A673 (cell line): ENCODE data around the gene LRRFIP1. TPM values are rescaled to one million over a fixed set of nuclear protein-coding genes. Genes with fewer than 3 reads are reported as not detected.

ENCODE experiments used
- BruUV-seq: library from RNA; stranded (reverse); fragments of 400-500 nt; replicated peaks from 2 replicates; lab custom pipeline; 2021; lab: Mats Ljungman, UMichigan
- CTCF ChIA-PET: fragments of 300-600 bp; sonication (Branson Sonifier 250); formaldehyde crosslinking; loops from one replicate; lab custom pipeline; 2022; ENCODE audit warnings: antibody characterized with exemption; lab: Charles Lee
- POLR2A ChIA-PET: fragments of 300-600 bp; sonication (Branson Sonifier 250); formaldehyde crosslinking; loops from one replicate; lab custom pipeline; 2022; ENCODE audit warnings: antibody characterized with exemption; ENCODE audit not compliant: low non-redundant PET; lab: Charles Lee
- DNase-seq: peaks from one replicate; pipeline ENCODE4 v3.0.0-alpha.2; 2015; ENCODE audit warnings: low spot score
- H3K27ac ChIP-seq: fragments of 200-600 bp; sonication (generic); 2 replicates; pipeline ENCODE4 v1.5.1; 2016; ENCODE audit warnings: mixed run types, low read depth, mild to moderate bottlenecking, mixed read lengths, antibody characterized with exemption, low read length; ENCODE audit not compliant: poor library complexity, severe bottlenecking
- H3K27me3 ChIP-seq: fragments of 200-600 bp; sonication (generic); replicated peaks from 2 replicates; pipeline ENCODE4 v1.6.1; 2017; ENCODE audit warnings: mixed run types, low read depth, mild to moderate bottlenecking, mixed read lengths, antibody characterized with exemption, low read length; ENCODE audit not compliant: insufficient read depth, poor library complexity
- H3K36me3 ChIP-seq: fragments of 200-600 bp; sonication (generic); 2 replicates; pipeline ENCODE4 v1.6.1; 2016; ENCODE audit warnings: mixed run types, mild to moderate bottlenecking, mixed read lengths, antibody characterized with exemption, low read length; ENCODE audit not compliant: insufficient read depth, poor library complexity, severe bottlenecking
- H3K4me1 ChIP-seq: fragments of 200-600 bp; sonication (generic); 2 replicates; pipeline ENCODE4 v1.6.1; 2017; ENCODE audit warnings: mixed run types, mild to moderate bottlenecking, mixed read lengths, antibody characterized with exemption, low read length; ENCODE audit not compliant: insufficient read depth, poor library complexity, severe bottlenecking
- H3K4me3 ChIP-seq: fragments of 200-600 bp; sonication (generic); 2 replicates; pipeline ENCODE4 v1.5.1; 2016; ENCODE audit warnings: low read depth, mixed run types, mild to moderate bottlenecking, mixed read lengths, low read length; ENCODE audit not compliant: poor library complexity, severe bottlenecking
- H3K9me3 ChIP-seq: fragments of 200-600 bp; sonication (generic); 2 replicates; pipeline ENCODE4 v1.6.1; 2016; ENCODE audit warnings: mixed run types, low read depth, mild to moderate bottlenecking, mixed read lengths, antibody characterized with exemption, low read length; ENCODE audit not compliant: poor library complexity, severe bottlenecking
- EZH2 ChIP-seq: fragments of 200-600 bp; sonication (generic); IDR thresholded peaks from 2 replicates; pipeline ENCODE4 v1.6.1; 2017; ENCODE audit warnings: borderline replicate concordance, low read depth, mild to moderate bottlenecking, mixed read lengths, antibody characterized with exemption, low read length; ENCODE audit not compliant: poor library complexity, severe bottlenecking
- intact Hi-C: fragments of 100-400 bp; cut with micrococcal nuclease; formaldehyde crosslinking; loops from one replicate; pipeline ENCODE4 v1.10.0; 2022; ENCODE audit not compliant: unreplicated experiment
- total RNA-seq: library from RNA; stranded (reverse); gene quantifications from 2 replicates; pipeline ENCODE4 v1.2.3, GENCODE V29; 2021
- TF ChIP-seq, protein P1 (sequence below): fragments of 300-800, 200-600 bp; sonication (generic); conservative IDR thresholded peaks from 2 replicates; pipeline ENCODE4 v1.5.1; 2017; ENCODE audit warnings: low read depth, mild to moderate bottlenecking, antibody characterized with exemption, low read length, moderate library complexity, mixed read lengths

The LRRFIP1 gene
- total RNA-seq, 1 experiment from 2014 or later = 69.3 TPM

DNA sequence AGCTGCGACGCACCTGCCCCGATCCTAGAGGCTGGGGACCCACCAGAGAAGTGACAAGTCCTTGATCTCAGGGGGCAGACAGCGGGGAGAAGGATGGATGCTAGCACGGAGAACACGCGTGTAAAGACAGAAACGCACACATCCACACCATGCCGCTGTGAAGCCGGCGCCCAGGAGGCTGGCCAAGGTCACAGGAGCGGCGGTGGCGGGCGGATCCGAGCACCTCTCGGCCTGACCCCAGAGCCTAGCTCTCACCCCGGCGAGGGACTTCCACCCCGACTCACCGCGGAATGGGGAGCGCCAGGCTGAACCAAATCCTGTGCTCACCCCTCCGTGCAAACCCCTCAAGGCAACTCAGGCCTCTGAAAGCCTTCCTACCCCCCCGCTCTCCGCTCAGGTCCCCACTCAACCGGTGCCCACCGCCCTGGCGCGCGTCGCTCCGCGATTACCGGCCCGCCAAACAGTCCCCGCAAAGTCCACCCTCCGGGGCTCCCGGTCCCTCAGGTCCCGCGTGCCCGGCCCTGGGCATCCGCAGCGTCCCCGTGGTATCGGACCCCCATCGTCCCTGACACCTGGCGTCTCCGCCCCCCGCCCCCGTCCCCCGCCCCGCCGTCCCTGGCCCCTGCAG lies 460 bp upstream of the LRRFIP1 start:
- Histone ChIP-seq H3K36me3 (no peaks in the 10 kb centered on the region), H3K4me1 (no peaks in the 10 kb centered on the region), H3K4me3 (peak overlapping the region; percentile 69), H3K27ac (no peak overlapping the region), H3K9me3 (no peaks in the 10 kb centered on the region), H3K27me3 (no peaks in the 10 kb centered on the region)
- no TSS peak for BruUV-seq
- TF ChIP-seq, protein P1, sequence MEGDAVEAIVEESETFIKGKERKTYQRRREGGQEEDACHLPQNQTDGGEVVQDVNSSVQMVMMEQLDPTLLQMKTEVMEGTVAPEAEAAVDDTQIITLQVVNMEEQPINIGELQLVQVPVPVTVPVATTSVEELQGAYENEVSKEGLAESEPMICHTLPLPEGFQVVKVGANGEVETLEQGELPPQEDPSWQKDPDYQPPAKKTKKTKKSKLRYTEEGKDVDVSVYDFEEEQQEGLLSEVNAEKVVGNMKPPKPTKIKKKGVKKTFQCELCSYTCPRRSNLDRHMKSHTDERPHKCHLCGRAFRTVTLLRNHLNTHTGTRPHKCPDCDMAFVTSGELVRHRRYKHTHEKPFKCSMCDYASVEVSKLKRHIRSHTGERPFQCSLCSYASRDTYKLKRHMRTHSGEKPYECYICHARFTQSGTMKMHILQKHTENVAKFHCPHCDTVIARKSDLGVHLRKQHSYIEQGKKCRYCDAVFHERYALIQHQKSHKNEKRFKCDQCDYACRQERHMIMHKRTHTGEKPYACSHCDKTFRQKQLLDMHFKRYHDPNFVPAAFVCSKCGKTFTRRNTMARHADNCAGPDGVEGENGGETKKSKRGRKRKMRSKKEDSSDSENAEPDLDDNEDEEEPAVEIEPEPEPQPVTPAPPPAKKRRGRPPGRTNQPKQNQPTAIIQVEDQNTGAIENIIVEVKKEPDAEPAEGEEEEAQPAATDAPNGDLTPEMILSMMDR = no peak
- TF ChIP-seq EZH2 = no peak
- intact Hi-C loops = no loop called here
- CTCF ChIA-PET = no interaction called here
- DNase-seq = no peak
- POLR2A ChIA-PET = no interaction called here

DNA sequence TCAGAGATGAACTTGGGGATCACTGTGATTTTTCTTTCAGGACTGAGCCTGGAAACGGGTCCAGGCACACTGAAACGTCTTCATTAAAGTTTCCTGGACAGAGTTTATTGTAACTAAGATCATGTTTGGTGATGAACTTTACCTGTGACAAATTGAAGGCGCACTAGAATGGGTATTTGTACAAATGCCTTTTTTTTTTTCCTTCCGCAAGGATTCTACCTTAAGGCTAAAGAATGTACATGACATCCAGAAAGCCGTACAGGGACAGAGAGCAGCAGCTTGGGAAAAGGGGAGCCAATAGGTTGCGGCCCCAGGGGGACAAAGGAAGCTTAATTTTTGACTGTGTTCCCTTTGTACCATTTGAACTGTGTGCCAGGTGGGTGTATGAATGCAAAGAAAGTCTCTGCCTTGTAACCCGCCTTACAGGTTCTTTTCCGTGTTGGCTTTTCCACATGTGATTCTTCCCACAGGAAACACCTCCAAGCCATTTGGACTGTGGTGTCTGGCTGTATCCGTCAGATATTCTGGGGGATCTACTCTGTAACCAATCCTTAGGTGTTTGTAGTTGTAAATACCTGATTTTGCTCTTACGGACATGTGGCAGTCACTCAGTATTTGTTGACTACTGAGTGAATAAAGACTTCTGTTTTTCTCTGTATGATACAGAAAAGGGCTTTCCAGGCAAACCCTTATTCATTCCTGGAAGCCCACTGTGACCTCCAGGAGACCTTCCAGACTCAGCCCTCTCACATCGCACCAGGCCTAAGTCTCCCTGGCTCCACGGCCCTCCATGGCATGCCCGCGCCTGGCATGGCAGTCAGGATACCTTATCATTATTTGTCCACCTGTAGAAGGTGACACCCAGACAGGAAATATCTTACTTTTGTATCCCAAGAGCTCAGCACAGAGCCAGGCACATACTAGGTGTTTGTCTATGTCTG lies 1.1 kb downstream of the LRRFIP1 start:
- BruUV-seq = no TSS peak
- intact Hi-C loops = no loop called here
- no peaks in the 10 kb centered on the region for H3K36me3 ChIP-seq
- H3K4me1 ChIP-seq = no peaks in the 10 kb centered on the region
- POLR2A ChIA-PET = no interaction called here
- DNase-seq = no peak
- peak overlapping the region; percentile 69 for H3K4me3 ChIP-seq
- no peaks in the 10 kb centered on the region for H3K27me3 ChIP-seq
- CTCF ChIA-PET = no interaction called here
- H3K27ac ChIP-seq = peak overlapping the region; percentile 49
- TF ChIP-seq, protein P1 = no peak
- no peak for TF ChIP-seq EZH2
- no peaks in the 10 kb centered on the region for H3K9me3 ChIP-seq

DNA sequence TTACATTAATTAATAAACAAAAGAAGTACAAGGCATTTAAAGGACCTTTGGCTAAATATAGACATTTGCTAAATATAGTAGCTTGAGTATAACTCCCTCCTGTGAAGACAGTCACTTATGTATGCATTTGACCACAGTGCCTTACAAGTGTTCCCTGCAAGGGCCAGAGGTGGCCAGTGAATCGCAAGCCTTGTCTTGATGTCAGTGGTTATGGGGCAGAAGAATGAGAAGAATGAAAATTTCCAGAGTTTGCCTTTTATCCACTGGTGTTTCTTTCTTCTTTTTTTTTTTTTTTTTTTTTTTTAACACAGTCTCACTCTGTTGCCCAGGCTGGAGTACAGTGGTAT lies 1.8 kb downstream of the LRRFIP1 start:
- BruUV-seq = no TSS peak
- no peaks in the 10 kb centered on the region for H3K27me3 ChIP-seq
- H3K36me3 ChIP-seq = no peaks in the 10 kb centered on the region
- no peak overlapping the region for H3K4me3 ChIP-seq
- H3K9me3 ChIP-seq = no peaks in the 10 kb centered on the region
- H3K4me1 ChIP-seq = no peaks in the 10 kb centered on the region
- TF ChIP-seq, protein P1 = no peak
- TF ChIP-seq EZH2 = no peak
- CTCF ChIA-PET = no interaction called here
- POLR2A ChIA-PET = no interaction called here
- DNase-seq = no peak
- intact Hi-C loops = no loop called here
- no peak overlapping the region for H3K27ac ChIP-seq
